Activated CD4-positive, alpha-beta memory T cell treated with anti-CD3 and anti-CD28 coated beads for 36 hours (primary cell): Measurements from ENCODE around the gene TAF4. TPM values are rescaled to one million over a fixed set of nuclear protein-coding genes. Genes with fewer than 3 reads are reported as not detected.

ENCODE experiments used
- CTCF ChIA-PET: fragments of 350-600 bp; sonication (Branson Sonifier 250); formaldehyde crosslinking; loops from one replicate; lab custom pipeline; 2021; ENCODE audit warnings: antibody characterized with exemption, inconsistent platforms; lab: Charles Lee
- POLR2A ChIA-PET: fragments of 350-600 bp; sonication (Branson Sonifier 250); formaldehyde crosslinking; loops from one replicate; lab custom pipeline; 2021; ENCODE audit warnings: antibody characterized with exemption; lab: Charles Lee
- DNase-seq: peaks from one replicate; pipeline ENCODE4 v3.0.0-alpha.2; 2020
- H3K27ac Mint-ChIP-seq: one replicate; pipeline ENCODE4 v1.8.0; 2021; ENCODE audit warnings: mixed read lengths
- H3K27me3 Mint-ChIP-seq: one replicate; pipeline ENCODE4 v1.8.0; 2021; ENCODE audit warnings: mixed read lengths
- H3K36me3 Mint-ChIP-seq: one replicate; pipeline ENCODE4 v1.8.0; 2021; ENCODE audit warnings: mixed read lengths
- H3K4me1 Mint-ChIP-seq: one replicate; pipeline ENCODE4 v1.8.0; 2021; ENCODE audit warnings: low read depth, mixed read lengths
- H3K4me3 Mint-ChIP-seq: one replicate; pipeline ENCODE4 v1.8.0; 2021; ENCODE audit warnings: mild to moderate bottlenecking, mixed read lengths
- H3K9me3 Mint-ChIP-seq: one replicate; pipeline ENCODE4 v1.8.0; 2021; ENCODE audit warnings: mixed read lengths
- intact Hi-C: fragments of 100-400 bp; cut with micrococcal nuclease; formaldehyde crosslinking; loops from one replicate; pipeline ENCODE4 v1.15.1; 2023
- total RNA-seq, 2 experiments: library from RNA; stranded (reverse); gene quantifications; one replicate each; pipeline ENCODE4 v1.2.3, GENCODE V29; 2021

Gene TAF4, protein sequence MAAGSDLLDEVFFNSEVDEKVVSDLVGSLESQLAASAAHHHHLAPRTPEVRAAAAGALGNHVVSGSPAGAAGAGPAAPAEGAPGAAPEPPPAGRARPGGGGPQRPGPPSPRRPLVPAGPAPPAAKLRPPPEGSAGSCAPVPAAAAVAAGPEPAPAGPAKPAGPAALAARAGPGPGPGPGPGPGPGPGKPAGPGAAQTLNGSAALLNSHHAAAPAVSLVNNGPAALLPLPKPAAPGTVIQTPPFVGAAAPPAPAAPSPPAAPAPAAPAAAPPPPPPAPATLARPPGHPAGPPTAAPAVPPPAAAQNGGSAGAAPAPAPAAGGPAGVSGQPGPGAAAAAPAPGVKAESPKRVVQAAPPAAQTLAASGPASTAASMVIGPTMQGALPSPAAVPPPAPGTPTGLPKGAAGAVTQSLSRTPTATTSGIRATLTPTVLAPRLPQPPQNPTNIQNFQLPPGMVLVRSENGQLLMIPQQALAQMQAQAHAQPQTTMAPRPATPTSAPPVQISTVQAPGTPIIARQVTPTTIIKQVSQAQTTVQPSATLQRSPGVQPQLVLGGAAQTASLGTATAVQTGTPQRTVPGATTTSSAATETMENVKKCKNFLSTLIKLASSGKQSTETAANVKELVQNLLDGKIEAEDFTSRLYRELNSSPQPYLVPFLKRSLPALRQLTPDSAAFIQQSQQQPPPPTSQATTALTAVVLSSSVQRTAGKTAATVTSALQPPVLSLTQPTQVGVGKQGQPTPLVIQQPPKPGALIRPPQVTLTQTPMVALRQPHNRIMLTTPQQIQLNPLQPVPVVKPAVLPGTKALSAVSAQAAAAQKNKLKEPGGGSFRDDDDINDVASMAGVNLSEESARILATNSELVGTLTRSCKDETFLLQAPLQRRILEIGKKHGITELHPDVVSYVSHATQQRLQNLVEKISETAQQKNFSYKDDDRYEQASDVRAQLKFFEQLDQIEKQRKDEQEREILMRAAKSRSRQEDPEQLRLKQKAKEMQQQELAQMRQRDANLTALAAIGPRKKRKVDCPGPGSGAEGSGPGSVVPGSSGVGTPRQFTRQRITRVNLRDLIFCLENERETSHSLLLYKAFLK
- total RNA-seq: 10 to 100 TPM; 15.3 to 17.0 TPM

DNA sequence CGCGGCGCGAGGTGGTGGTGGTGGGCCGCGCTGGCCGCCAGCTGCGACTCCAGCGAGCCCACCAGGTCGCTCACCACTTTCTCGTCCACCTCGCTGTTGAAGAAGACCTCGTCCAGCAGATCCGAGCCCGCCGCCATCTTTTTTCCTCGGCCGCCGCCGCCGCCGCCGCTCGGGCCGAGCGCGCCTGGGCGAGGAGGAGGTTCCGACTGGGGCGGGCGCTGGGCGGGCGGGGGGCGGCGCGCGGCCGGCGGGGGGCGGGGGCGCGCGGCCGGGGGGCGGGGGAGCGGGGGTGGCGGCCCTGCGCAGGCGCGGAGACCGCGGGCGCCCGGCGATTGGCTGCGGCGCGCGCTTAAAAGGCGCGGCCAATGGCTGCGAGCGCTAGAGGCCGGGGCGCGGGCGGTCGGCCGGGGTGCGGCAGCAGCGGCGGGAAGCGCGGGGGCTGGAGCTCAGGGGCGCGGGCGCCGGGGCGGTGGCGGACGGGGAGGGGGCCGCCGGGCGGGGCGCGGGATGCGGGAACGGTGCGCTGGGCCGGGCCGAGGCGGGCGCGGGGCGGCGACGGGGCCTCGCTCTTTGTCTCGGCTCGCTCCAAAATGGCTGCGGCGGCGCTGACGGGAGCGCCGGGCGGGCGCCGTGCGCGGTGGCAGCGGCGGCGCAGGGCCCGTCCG is at the start of gene TAF4:
TAF4 (minus strand) TSS at position 208 of the 665 bp plus-strand sequence; CDS start at position 137, 71 bp downstream.
- H3K4me1 Mint-ChIP-seq: peaks cover 48% of the 10 kb centered on the region
- peak; percentile 83 for DNase-seq
- peak within 1 kb of the TSS; percentile 79 for H3K4me3 Mint-ChIP-seq
- intact Hi-C loops: loop anchor here (1.0 to 10.0 kb wide), 5 partner anchors 56 to 341 kb away; partner anchors contain the start of genes ADRM1, CABLES2, LSM14B and OSBPL2
- ChIA-PET POLR2A (interaction anchor here (0.7 to 2.2 kb wide), 10 partner anchors 33 to 319 kb away, joined by 3 to 14 read pairs (median 5); partner anchors contain the start of genes LSM14B, PSMA7 and SS18L1), CTCF (interaction anchor here (0.8 to 2.1 kb wide), 3 partner anchors 56 to 76 kb away, joined by 4 to 13 read pairs (median 5); partner anchors contain the start of gene LSM14B)
- peak within 1 kb of the TSS; percentile 71 for H3K27ac Mint-ChIP-seq
- no peaks in the 10 kb centered on the region for H3K27me3 Mint-ChIP-seq
- peaks cover 5% of the 10 kb centered on the region for H3K36me3 Mint-ChIP-seq
- no peaks in the 10 kb centered on the region for H3K9me3 Mint-ChIP-seq

DNA sequence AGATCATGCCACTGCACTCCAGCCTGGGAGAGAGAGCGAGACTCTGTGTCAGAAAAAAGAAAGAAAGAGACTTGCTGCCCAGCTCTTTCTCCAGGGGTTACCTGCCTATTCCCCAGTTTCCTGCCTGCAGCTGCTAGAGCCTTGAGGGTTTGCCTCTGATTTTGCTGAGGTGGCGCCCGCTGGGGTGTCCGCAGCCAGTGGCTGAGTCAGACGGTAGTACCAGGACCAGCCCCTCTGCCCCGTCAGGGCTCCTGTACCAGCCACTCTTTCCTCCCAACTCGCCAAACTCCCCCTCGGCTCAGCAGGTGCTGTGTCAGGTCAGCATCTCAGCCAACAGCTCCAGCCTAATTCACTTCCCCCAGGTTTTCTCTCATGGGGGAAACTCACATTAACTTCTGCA is 49.2 kb upstream of the TAF4 start:
- Mint-ChIP-seq H3K4me1 (peaks cover 20% of the 10 kb centered on the region), H3K27me3 (no peaks in the 10 kb centered on the region), H3K36me3 (peaks cover 18% of the 10 kb centered on the region), H3K9me3 (peaks cover 44% of the 10 kb centered on the region), H3K27ac (no peak overlapping the region), H3K4me3 (no peak overlapping the region)
- DNase-seq: no peak
- POLR2A ChIA-PET: no interaction called here
- intact Hi-C loops: no loop called here
- CTCF ChIA-PET: no interaction called here

DNA sequence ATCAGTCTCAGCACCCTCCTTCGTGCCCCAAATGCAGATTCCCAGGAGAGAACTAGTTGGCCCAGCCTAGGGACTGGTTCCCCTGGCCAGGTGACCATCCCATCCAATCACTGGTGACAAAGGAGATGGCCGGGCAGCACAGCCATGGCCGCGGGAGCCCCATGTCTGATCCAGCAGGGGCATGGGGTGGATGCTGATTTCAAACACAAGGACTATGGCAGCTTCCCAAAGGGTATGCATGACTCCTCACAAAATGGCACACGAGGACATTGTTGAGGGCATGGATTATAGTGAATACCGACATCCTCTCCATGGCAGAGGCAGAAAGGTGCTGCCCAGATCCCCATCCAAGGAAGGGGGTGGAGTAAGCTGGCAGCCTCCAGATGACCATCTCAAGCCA is 46.7 kb upstream of the TAF4 start:
- peaks cover 5% of the 10 kb centered on the region for H3K4me1 Mint-ChIP-seq
- H3K4me3 Mint-ChIP-seq: no peak overlapping the region
- peaks cover 35% of the 10 kb centered on the region for H3K36me3 Mint-ChIP-seq
- H3K27me3 Mint-ChIP-seq: no peaks in the 10 kb centered on the region
- peaks cover 68% of the 10 kb centered on the region for H3K9me3 Mint-ChIP-seq
- H3K27ac Mint-ChIP-seq: no peak overlapping the region
- no peak for DNase-seq
- ChIA-PET POLR2A (no interaction called here), CTCF (no interaction called here)
- intact Hi-C loops: no loop called here

DNA sequence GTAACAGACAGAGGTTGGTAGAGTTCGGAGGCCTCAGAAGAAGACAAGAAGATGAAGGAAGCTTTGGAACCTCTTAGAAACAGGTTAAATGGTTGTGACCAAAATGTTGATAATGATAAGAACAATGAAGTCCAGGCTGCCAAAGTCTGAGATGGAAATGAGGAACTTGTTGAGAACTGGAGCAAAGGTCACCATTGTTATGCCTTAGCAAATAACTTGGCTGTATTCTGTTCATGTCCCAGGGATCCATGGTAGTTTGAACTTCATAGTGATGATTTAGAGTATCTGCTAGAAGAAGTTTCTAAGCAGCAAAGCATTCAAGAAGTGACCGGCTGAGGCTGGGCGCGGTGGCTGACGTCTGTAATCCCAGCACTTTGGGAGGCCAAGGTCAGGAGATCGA is 45.5 kb upstream of the TAF4 start:
- no peaks in the 10 kb centered on the region for H3K4me1 Mint-ChIP-seq
- no peak overlapping the region for H3K4me3 Mint-ChIP-seq
- ChIA-PET CTCF (no interaction called here), POLR2A (no interaction called here)
- H3K36me3 Mint-ChIP-seq: peaks cover 37% of the 10 kb centered on the region
- no peak for DNase-seq
- H3K27me3 Mint-ChIP-seq: no peaks in the 10 kb centered on the region
- peaks cover 74% of the 10 kb centered on the region for H3K9me3 Mint-ChIP-seq
- H3K27ac Mint-ChIP-seq: no peak overlapping the region
- intact Hi-C loops: no loop called here

DNA sequence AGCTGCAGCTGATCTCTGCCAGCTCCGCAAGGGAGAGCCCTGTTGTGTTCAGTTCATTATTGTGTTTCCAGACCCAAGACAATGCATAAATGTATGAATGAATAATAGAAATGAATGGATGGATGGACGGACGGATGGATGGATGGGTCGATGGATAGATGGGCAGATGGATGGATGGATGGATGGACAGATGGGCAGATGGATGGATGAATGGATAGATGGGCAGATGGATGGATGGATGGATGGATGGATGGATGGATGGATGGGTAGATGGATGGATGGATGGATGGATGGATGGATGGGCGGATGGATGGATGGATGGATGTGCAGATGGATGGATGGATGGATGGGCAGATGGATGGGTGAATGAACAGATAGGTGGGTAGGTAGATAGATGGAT is 39.9 kb upstream of the TAF4 start:
- ChIA-PET CTCF (no interaction called here), POLR2A (no interaction called here)
- no peak for DNase-seq
- intact Hi-C loops: no loop called here
- Mint-ChIP-seq H3K27ac (no peak overlapping the region), H3K9me3 (peaks cover 76% of the 10 kb centered on the region), H3K36me3 (peaks cover 42% of the 10 kb centered on the region), H3K4me3 (no peak overlapping the region), H3K27me3 (no peaks in the 10 kb centered on the region), H3K4me1 (no peaks in the 10 kb centered on the region)

DNA sequence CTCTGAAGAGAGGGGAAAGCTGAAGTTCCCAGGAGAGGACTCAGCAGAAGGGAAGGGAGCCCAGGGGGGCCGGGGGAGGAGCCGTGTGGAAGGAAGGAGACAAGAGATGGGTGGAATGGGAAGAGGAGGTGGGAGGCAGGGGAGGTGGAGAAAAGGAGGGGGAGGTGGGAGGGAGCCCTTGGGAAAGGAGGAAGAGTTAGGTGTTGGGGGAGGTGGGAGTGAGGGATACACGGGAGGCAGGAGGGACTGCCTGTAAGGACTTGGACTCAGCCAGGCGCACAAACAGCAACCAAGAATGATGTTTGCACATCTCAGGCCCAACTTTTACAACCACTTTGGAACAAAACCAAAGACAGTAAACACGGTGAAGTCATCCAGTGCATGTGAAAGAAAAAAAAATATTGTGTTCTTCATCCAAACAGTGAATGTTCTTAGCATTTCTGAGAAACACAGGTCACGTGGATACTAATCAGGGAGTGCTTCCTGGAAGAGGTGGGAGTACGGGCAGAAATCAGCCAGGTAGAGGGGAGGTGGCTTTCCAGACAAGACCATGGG is 39.2 kb upstream of the TAF4 start:
- peaks cover 38% of the 10 kb centered on the region for H3K36me3 Mint-ChIP-seq
- intact Hi-C loops: no loop called here
- no peak overlapping the region for H3K4me3 Mint-ChIP-seq
- DNase-seq: no peak
- no peaks in the 10 kb centered on the region for H3K27me3 Mint-ChIP-seq
- ChIA-PET CTCF (no interaction called here), POLR2A (no interaction called here)
- H3K4me1 Mint-ChIP-seq: no peaks in the 10 kb centered on the region
- H3K9me3 Mint-ChIP-seq: peaks cover 78% of the 10 kb centered on the region
- no peak overlapping the region for H3K27ac Mint-ChIP-seq

DNA sequence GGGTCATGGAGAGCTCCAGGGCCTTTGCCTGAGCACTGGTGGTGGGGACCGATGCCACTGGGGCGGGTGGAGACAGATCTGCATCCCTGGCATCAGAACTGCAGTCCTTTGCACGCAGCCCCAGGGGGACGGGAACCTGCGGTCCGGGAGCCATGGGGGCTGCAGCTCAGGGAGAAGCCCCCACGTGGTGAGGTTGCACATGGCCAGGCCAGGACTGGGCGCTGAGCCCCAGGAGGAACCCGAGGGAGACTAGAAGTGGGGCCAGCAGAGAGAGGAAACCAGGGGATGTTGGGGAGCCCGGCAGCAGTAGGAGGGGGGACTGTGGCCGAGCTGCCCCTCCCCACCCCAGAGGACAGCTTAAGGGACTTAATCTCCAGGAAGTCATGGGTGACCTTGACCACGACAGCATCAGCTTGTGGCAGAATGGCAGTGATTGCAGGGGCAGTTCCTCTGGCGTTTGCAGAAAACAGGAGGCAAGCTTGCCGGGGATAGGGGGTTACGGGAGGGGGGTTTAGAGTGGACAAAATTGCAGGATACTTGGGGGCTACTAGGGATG is 38.6 kb upstream of the TAF4 start:
- Mint-ChIP-seq H3K27ac (no peak overlapping the region), H3K4me3 (no peak overlapping the region), H3K4me1 (no peaks in the 10 kb centered on the region), H3K36me3 (peaks cover 39% of the 10 kb centered on the region), H3K27me3 (no peaks in the 10 kb centered on the region), H3K9me3 (peaks cover 79% of the 10 kb centered on the region)
- POLR2A ChIA-PET: no interaction called here
- DNase-seq: no peak
- CTCF ChIA-PET: no interaction called here
- intact Hi-C loops: no loop called here

DNA sequence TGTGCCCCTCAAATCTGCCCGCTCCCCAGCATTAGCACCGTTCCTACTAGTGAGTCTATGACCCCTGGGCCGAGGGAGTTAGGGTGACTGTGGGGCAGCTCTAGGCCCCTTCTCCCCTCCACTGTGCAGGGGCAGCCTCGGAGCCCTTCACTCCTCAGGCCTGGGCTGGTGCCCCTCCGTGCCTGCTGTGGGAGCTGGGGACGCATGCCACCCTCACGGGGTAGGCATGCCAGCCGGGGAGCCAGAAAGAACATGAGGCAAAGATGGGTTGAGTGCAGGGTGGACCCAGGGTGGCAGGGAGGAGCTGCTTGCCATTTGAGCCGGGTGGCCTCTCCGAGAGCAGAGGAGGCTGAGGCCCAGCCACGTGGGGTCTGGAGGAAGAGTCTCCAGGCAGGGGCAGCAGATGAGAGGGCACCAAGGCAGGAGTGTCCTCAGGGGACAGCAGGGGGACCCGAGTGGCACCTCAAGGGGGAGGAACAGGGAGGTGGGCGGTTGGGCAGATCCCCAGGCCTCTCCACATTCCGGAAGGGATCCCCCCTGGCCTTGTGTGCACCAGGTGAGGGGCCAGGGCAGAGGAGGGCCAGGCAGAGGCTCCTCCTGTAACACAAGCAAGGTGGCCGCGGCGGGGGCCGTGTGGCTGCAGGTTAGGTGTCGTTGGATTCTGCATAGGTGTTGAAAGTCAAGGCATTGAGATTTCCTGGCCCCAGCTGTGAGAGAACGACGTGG is 38.0 kb upstream of the TAF4 start:
- POLR2A ChIA-PET: no interaction called here

DNA sequence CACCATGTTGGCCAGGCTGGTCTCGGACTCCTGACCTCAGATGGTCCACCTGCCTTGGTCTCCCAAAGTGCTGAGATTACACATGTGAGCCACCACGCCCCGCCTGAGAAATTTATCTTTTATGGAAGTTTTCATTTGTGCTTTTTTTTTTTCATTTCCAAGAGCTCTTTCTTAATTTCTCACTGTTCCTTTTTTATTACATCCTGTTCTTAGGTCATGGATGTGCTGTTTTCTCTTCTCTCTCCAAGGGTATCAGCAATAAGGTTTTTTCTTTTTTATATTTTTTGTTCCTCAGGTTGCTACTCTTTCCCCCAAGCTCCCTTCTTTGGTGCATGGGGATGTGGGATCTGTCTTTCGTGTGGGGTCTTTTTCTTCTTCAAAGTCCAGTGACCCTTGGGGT is 35.4 kb upstream of the TAF4 start:
- ChIA-PET CTCF (no interaction called here), POLR2A (no interaction called here)
- Mint-ChIP-seq H3K4me1 (no peaks in the 10 kb centered on the region), H3K4me3 (no peak overlapping the region), H3K36me3 (peaks cover 20% of the 10 kb centered on the region), H3K27ac (no peak overlapping the region), H3K27me3 (no peaks in the 10 kb centered on the region), H3K9me3 (peaks cover 49% of the 10 kb centered on the region)
- intact Hi-C loops: no loop called here
- DNase-seq: no peak

More for the DNA sequence above, 38.0 kb upstream of the TAF4 start:
- H3K4me3 Mint-ChIP-seq: no peak overlapping the region
- no peaks in the 10 kb centered on the region for H3K27me3 Mint-ChIP-seq
- no peak for DNase-seq
- H3K4me1 Mint-ChIP-seq: no peaks in the 10 kb centered on the region
- H3K27ac Mint-ChIP-seq: no peak overlapping the region
- H3K9me3 Mint-ChIP-seq: peaks cover 73% of the 10 kb centered on the region
- CTCF ChIA-PET: no interaction called here
- H3K36me3 Mint-ChIP-seq: peaks cover 34% of the 10 kb centered on the region
- intact Hi-C loops: no loop called here

DNA sequence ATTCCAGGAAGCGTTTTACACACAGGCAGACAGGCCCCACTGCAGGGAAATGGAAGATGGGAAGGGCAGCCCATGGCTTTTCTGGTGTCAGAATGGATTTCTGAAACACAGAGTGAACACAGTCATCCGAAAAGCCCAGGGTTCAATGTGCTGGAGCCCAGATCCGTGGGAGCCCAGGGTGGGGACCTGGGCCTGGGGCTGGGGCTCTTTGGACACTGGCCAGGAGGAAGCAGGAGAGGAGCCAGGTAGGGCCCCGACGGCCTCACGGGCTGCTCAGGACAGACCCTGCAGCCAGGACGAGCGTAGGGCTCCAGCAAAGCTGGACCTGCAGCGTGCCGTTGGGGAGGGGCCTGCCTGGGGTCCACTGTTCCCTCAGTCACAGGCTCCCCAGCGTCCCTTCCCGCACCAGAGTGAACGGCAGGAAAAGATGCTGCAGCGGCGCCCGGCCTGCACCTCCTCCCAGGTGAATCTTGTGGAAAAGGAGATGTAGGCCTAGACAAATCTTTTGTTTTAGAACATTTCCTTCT is 32.3 kb upstream of the TAF4 start:
- H3K27ac Mint-ChIP-seq: no peak overlapping the region
- intact Hi-C loops: no loop called here
- ChIA-PET POLR2A (no interaction called here), CTCF (no interaction called here)
- no peaks in the 10 kb centered on the region for H3K27me3 Mint-ChIP-seq
- no peaks in the 10 kb centered on the region for H3K4me1 Mint-ChIP-seq
- H3K36me3 Mint-ChIP-seq: peaks cover 9% of the 10 kb centered on the region
- peaks cover 30% of the 10 kb centered on the region for H3K9me3 Mint-ChIP-seq
- no peak for DNase-seq
- no peak overlapping the region for H3K4me3 Mint-ChIP-seq
